Muscle of back (tissue), 11 donors: ENCODE measurements around the gene DNAH1. TPM values are rescaled to one million over a fixed set of nuclear protein-coding genes. Genes with fewer than 3 reads are reported as not detected.
A peak's percentile ranks its signal among the peaks of the same experiment; 100 is the strongest.

ENCODE experiments used
- DNase-seq, 3 donors: peaks; one replicate each; pipeline versions ENCODE4 v3.0.0 to v3.0.0-alpha.2; 2013
- polyA plus RNA-seq, 10 donors: library from polyadenylated mRNA; unstranded; fragments of 120-200 nt; gene quantifications; one replicate each; pipeline ENCODE4 v1.2.1, GENCODE V29; 2013; ENCODE audit not compliant: insufficient read length in 10 of 10

The DNAH1 gene
- polyA plus RNA-seq, 10 donors: 2.4 to 8.4 (median 4.5) TPM

- DNase-seq: no peak
These were observed 86.7 kb downstream of the DNAH1 start for GRCh38 chr3:52402706-52403270.

DNA sequence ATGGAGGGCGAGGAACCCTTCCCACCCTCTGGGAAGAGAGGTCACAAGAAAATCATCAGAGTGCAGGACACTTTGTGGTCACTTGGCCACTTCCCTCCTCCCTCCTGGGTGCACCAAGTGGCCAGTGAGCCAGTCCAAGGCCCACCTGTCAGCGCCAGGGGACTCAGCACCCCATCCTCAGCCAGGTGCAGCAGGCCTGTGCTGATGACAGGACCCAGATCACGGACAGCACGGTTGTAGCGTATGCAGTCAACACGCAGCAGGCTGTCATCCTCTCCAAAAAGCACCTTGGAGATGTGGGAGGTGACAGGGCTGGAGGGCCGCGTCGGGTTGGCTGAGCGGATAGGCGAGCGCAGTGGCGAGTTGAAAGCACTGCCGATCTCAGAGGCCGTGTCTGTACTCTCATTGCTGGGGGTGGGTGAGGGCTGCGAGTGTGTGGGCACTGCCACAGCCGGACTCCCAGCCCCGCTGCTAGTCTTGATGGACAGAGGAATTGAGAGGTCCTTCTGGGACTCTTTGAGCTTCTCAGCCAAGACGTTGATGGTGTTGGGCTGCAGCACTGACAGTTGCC lies 87.2 kb downstream of the DNAH1 start:
- DNase-seq: no peak

- DNase-seq: peak in 1 of 3 donors; percentile 16
These were observed 87.8 kb downstream of the DNAH1 start for GRCh38 chr3:52403955-52404354.

- no peak for DNase-seq
These were observed 88.3 kb downstream of the DNAH1 start for GRCh38 chr3:52404391-52404790.

DNA sequence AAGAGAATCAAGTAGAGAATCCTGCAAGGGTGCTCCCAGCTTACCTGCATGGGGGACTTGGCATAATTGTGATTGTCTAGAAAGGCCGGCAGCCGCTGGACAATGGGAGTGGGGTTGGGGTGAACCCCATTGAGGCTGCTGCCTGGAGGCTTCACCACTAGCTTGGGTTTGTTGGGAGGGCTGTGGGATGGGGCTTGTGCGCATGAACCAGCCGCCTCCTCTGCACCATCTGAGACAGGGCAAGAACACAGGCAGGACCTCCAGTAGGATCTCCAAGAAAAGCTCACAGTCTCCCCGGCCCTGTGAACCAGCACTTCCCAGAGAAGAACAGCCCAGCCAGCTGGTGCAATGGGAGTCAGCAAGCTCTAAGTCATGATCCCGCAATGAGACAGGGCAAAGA lies 88.9 kb downstream of the DNAH1 start:
- no peak for DNase-seq

- DNase-seq: no peak
These were observed 89.5 kb downstream of the DNAH1 start for GRCh38 chr3:52405601-52406110.

DNA sequence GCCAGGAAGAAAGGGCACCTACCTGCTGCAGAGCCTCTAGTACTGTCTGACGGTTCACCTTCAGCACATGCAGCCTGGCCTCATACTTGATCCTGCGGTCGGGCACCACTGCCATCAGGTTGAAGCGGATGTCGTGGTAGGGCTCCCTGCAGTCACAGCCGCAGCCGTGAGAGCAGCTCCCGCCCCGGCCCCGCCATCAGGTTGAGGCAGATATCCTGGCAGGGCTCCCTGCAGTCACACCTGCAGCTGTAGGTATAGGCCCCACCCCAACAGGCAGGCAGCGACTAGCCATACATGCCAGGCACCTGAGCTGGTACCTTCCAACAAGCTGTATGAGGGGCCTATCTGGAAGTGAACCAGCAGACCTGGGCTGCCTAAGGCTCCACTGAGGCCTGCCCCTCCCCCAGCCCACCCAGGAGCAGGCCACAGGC lies 90.1 kb downstream of the DNAH1 start:
- no peak for DNase-seq

DNA sequence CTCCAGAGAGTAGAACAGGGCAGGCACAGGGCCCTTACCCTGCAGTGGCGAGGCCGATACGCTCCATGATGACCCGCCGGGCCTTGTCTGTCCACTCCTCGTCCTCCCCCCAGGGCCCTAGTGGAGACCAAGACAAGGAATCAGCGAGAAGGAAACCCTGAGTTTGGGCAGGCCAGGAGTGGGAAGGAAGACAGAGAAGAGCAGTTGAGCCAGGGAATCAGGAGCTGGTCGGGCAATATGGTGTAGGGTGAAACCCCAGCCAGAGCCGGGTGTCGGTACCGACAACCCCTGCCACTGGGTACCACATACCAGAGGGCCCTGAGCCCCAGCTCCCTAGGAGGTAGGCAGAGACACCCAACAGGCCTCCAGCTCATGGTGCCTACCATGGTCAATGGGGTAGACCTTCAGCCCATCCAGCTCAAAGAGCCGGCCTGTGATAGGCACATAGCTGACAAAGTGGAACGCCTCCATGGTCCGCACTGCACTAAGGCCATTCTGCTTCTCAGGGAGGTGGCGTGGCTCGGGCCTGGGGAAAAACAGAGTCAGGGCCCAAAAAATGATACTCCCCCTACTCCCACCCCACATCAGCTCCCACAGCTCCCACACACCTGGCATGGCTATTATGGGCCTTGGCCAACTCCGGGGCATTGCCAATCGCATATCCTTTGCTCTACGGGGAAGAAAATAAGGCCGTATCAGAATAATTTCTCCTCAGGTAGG lies 90.8 kb downstream of the DNAH1 start:
- no peak for DNase-seq

DNA sequence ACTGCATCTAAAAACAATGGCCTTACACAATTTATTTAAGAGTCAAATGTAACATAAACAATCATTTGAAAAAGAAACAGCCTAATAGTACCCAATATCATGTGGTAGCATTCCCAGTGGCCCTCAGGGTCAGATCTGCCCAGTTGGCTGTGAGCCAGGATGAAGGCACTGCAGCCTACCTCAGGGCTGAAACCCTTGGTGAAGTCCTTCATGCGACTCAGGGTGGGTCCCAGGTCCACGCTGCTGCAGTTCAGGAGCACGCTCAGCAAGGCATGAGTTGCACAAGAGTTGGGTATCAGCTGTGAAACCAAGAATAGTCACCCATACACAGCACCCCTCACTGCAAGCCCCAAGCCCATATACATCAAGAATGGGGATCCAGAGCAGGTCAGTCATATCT lies 91.7 kb downstream of the DNAH1 start:
- no peak for DNase-seq

GRCh38 chr3:52408466-52408865 lies 92.3 kb downstream of the DNAH1 start:
- DNase-seq: no peak

DNA sequence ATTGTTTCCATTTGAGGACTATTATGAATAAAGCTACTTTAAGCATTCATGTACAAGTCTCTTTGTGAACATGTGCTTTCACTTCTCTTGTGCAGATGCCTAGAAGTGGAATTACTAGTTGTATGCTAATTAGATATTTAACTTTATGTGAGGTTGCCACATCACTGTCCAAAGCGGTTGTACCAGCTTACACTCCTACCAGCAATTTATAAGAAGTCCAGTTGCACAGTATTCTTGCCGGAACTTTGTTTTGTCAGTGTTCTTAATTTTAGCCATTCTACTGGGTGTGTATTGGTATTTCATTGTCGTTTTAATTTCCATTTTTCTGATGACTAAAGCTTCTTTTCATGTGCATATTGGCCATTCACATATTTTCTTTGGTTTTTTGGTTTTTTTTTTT lies 99.7 kb downstream of the DNAH1 start:
- DNase-seq: no peak

- peak in 1 of 3 donors; percentile 49 for DNase-seq
These were observed 104.3 kb downstream of the DNAH1 start for GRCh38 chr3:52420388-52420787.

DNA sequence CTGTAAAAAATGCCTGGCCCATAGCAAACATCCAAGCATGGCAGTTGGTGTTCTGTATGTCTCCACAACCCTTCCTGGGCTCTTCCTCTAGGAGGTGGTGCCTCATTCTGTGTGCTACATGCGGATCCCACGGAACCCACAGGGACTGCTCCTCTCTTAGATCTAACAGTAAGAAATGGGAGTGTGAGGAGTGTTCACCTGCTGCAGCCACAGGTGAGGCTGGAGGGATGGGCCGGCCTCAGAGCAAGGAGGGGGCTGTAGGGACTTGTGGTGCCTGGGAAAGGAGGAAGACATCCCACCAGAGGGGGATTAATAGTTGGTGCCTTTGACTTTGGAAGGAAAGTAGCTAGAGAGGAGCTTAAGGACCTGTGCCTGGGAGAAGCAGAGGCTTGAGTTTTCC lies 106.5 kb downstream of the DNAH1 start:
- no peak for DNase-seq

DNA sequence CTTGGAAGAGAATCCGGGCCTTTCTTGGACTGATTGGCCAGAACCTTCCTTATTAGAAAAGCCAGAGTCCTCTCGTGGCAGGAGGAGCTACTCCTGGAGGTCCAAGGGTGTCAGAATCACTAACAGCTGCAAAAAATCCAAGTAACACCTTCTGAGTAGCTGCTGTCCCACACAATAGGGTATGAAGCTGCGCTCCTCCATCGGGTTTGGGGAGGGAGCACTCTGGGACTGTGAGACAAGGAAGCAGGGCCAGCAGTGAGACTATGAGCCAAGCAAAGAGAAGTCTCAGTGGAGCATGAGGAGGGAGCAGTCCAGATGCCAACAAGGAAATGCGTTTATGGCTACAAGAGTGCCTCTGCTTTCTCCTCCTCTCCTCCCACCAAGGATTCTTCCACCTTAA lies 107.1 kb downstream of the DNAH1 start:
- DNase-seq: no peak

- DNase-seq: peak in 2 of 3 donors; percentile 80 to 89
These were observed 112.3 kb downstream of the DNAH1 start for GRCh38 chr3:52428151-52429005.

DNA sequence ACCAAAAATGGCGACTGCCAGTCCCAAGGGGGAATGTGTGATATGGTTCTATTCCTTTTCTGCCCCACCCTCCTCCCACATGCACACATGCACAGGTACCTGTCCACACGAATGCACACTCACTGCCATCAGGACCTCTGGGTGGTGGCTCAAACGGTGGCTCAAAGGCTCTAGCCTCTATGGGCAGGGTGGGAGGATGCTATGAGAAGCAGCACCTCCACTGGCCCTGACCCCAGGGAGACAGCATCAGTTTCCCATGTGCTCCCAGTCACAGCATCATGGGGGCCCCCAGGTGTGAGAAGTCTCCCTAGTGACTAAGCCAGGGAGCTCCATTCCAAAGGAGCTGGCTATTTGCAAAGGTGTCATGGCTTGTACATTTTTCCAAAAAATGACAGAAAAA lies 112.9 kb downstream of the DNAH1 start:
- DNase-seq: no peak

DNA sequence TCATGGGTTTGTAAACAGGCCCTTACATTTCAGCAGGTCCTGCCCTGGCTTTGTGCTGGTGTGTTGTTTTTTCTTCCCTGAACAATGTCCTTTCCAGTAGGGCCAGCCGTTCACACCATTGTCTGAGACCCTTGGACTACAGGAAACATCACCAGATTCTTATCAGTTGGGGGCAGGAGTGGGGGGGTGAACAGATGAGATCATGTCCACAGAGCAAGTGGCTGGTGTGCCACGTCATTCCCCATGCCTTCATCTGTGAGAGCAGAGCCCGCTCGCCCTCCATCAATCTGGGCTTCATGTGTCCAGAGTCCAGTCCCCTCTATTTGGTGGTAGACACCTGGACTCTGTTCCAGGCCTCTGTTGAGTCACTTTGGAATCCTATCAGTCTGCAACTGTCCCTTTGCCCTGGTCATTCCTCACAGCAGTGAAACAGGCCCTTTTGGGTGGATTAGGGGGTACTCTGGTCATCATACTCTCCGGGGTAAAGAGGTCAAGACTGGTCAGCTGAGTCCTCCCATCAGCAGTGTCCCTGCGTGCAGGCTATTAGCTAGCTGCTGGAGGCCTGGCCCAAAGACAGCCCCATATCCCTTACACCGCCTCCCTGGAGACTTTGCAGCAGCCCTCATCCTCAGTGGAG lies 113.8 kb downstream of the DNAH1 start:
- DNase-seq: no peak

GRCh38 chr3:52430416-52430810 lies 114.3 kb downstream of the DNAH1 start:
- DNase-seq: no peak

DNA sequence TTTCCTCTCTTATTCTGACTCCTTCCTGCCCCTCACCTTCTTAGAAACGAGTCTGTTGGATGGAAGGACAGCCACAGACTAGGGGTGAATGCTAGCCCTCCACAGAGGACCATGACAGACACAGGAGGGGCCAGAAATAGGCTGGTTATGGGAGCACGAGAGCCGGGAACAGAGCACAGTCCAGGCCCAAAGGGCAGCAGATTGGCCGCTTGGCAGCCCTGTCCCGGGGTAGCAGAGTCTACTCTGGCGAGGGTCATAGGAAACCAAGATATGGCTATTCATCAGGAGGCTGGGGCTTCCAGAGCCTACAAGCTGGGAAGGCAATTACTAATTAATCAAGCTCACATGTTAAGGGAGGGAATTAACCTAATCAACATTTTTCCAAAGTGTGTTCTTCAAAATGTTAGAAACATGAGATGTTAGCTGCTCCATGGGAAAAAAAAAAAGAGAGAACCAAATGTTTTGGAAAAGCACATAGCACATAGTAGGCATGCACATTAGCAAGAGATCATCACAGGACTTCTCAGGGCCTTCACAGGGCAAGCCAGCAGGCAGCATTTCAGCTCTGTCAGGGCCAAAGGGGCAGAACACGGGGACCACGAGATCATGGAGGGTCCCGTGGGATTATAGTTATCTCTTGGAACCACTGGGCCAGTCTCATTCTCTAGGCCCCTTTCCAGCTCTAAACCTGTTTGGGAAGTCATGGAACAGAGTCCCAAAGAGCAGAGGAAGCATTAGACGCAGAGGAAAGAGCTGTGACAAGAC lies 115.5 kb downstream of the DNAH1 start:
- no peak for DNase-seq

DNA sequence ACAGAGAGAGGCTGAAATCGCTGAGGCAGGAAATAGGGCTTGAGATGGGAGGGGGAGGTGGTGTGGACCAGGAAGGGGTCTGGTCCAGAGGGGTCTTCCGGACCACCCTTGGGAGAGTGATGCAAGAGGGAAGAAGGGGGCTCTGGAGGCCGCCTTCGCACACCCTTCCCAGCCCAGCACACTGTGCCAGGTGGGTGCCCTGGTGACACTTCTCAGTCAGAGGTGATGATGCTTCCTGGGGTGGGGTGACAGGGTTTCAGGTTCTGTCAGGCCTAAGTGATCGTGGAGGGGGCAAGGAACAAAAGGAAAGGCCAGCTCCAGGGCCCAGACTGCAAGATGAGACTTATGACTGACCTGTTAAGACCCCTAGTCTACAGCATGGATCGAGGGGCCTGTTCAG lies 116.1 kb downstream of the DNAH1 start:
- DNase-seq: no peak

DNA sequence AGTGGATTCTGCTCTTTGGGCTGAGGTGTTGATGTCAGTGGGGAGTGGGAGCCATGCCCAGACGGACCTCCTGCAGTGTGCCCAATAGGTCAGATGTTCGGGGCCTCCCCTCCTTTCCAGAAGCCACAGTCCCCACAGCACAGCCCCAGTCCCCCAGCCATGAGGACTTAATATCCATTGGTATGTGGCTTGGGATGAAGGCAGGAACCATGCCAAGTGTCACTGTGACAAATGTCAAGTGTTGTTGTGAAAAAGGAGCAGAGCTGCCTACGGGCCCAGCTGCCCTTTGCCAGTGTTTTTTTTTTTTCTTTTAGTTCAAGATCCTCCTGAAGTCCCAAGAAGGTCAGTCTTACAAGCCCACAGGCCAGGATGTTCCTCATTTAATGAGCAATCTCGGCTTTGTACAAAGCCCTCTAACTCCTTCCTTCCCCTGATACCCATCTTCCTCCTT lies 116.6 kb downstream of the DNAH1 start:
- no peak for DNase-seq
